GM18873 (cell line): ENCODE results near the gene AMOT.

Source experiments
- ATAC-seq: cut with Tn5 transposase; IDR thresholded peaks from one replicate; pipeline ENCODE4 v1.9.1; 2021; ENCODE audit warnings: mild to moderate bottlenecking, moderate library complexity, moderate number of reproducible peaks; ENCODE audit not compliant: unreplicated experiment, low FRiP score

The AMOT gene

GRCh38 chrX:112841114-112841819, 636 bp upstream of the AMOT start:
- peak; percentile 91 for ATAC-seq

GRCh38 chrX:112839856-112840255, 775 bp downstream of the AMOT start:
- ATAC-seq = no peak

- ATAC-seq = no peak
Observed at GRCh38 chrX:112837531-112837930, 3.1 kb downstream of the AMOT start.

- ATAC-seq = no peak
Observed at GRCh38 chrX:112835019-112835418, 5.6 kb downstream of the AMOT start.

- ATAC-seq = no peak
Observed at GRCh38 chrX:112834031-112834845, 6.4 kb downstream of the AMOT start.

GRCh38 chrX:112832481-112833095, 8.0 kb downstream of the AMOT start:
- ATAC-seq = no peak

- ATAC-seq = no peak
Observed at GRCh38 chrX:112830540-112830939, 10.1 kb downstream of the AMOT start.

GRCh38 chrX:112827292-112827903, 13.2 kb downstream of the AMOT start:
- no peak for ATAC-seq

GRCh38 chrX:112826023-112826422, 14.6 kb downstream of the AMOT start:
- no peak for ATAC-seq

GRCh38 chrX:112822892-112823291, 17.7 kb downstream of the AMOT start:
- ATAC-seq = no peak

- ATAC-seq = no peak
Observed at GRCh38 chrX:112820364-112821268, 20.0 kb downstream of the AMOT start.

- no peak for ATAC-seq
Observed at GRCh38 chrX:112819813-112820212, 20.8 kb downstream of the AMOT start.

- no peak for ATAC-seq
Observed at GRCh38 chrX:112819008-112819640, 21.5 kb downstream of the AMOT start.

- ATAC-seq = no peak
Observed at GRCh38 chrX:112818114-112819007, 22.3 kb downstream of the AMOT start.

GRCh38 chrX:112816908-112817307, 23.7 kb downstream of the AMOT start:
- ATAC-seq = no peak

- ATAC-seq = no peak
Observed at GRCh38 chrX:112814496-112814895, 26.1 kb downstream of the AMOT start.

GRCh38 chrX:112812741-112813140, 27.9 kb downstream of the AMOT start:
- ATAC-seq = no peak

GRCh38 chrX:112808651-112809195, 31.9 kb downstream of the AMOT start:
- no peak for ATAC-seq
